ENCODE data around the gene DOCK10. TPM values are rescaled to one million over a fixed set of nuclear protein-coding genes. Genes with fewer than 3 reads are reported as not detected.

Gene DOCK10
- total and polyA plus RNA-seq, 3 donors from 2014 or later = 2.9 to 20.2 (median 11.4) TPM

DNA sequence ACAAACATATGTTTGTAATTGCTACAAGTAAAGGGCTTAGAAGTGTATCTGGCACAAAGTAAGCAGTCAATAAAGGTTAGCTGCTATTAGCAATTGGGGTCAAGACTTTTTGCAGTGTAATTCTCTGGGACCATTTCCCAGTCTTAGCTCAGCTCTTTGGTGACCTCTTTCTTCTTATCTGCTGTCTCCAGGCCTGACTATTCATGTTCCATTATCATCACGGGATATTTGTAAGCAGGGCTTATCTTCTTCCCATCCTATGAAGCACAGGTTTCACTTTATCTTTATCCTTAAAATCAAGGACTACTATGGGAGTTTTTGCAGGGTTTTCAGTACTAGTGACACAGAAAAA is 131.7 kb downstream of the DOCK10 start:
- Histone ChIP-seq H3K36me3 (ENCODE audit: low read depth, missing control alignments) (no peaks in the 10 kb centered on the region), H3K4me1 (peaks cover 7% of the 10 kb centered on the region), H3K4me3 (no peak overlapping the region), H3K9me3 (no peaks in the 10 kb centered on the region), H3K27ac (no peak overlapping the region), H3K27me3 (no peaks in the 10 kb centered on the region)
- DNase-seq = no peak
- intact Hi-C loops (cut with DNase I; ENCODE audit: low total_unique reads) = no loop called here
- 22 to 39% methylated on average over 1 of the region's 1 CpG for WGBS, 2 donors
- TF ChIP-seq CTCF (IDR thresholded peaks at IDR 0.05) = no peak
- no peak for TF ChIP-seq POLR2A (IDR thresholded peaks at IDR 0.05)

- Histone ChIP-seq H3K27ac (no peak overlapping the region), H3K36me3 (ENCODE audit: low read depth, missing control alignments) (no peaks in the 10 kb centered on the region), H3K4me3 (no peak overlapping the region), H3K27me3 (no peaks in the 10 kb centered on the region), H3K4me1 (peaks cover 7% of the 10 kb centered on the region), H3K9me3 (no peaks in the 10 kb centered on the region)
- TF ChIP-seq POLR2A (IDR thresholded peaks at IDR 0.05) (no peak), CTCF (IDR thresholded peaks at IDR 0.05) (no peak)
- WGBS, 2 donors = 22 to 40% methylated on average over 5 of the region's 5 CpGs
- peak; percentile 58 for DNase-seq
- intact Hi-C loops (cut with DNase I; ENCODE audit: low total_unique reads) = no loop called here
These were observed 132.2 kb downstream of the DOCK10 start for GRCh38 chr2:224909885-224910573.

DNA sequence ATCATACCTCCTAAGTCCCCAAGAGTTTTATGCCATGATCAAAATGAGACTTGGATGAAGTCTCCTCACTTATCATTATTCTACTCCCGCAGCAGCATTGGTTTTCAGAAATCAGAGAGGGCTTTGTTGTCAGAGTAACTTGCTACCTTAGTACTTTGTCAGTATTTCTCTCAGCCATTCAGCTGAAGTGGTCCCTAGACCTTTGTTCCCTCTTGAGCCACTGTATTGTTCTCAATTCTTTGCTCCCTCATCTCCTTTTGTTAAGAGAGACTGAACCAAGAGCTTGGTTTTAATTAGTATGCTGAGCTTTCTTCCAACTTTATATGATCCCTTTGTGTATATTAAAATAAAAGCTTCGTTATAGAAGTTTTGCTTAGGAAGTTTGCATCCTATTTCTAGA is 133.4 kb downstream of the DOCK10 start:
- Histone ChIP-seq H3K27ac (no peak overlapping the region), H3K4me3 (no peak overlapping the region), H3K9me3 (no peaks in the 10 kb centered on the region), H3K4me1 (peaks cover 7% of the 10 kb centered on the region), H3K36me3 (ENCODE audit: low read depth, missing control alignments) (no peaks in the 10 kb centered on the region), H3K27me3 (no peaks in the 10 kb centered on the region)
- intact Hi-C loops (cut with DNase I; ENCODE audit: low total_unique reads) = no loop called here
- TF ChIP-seq CTCF (IDR thresholded peaks at IDR 0.05) = no peak
- no peak for TF ChIP-seq POLR2A (IDR thresholded peaks at IDR 0.05)
- WGBS, 2 donors = 68 to 78% methylated on average over 2 of the region's 2 CpGs
- DNase-seq = no peak

DNA sequence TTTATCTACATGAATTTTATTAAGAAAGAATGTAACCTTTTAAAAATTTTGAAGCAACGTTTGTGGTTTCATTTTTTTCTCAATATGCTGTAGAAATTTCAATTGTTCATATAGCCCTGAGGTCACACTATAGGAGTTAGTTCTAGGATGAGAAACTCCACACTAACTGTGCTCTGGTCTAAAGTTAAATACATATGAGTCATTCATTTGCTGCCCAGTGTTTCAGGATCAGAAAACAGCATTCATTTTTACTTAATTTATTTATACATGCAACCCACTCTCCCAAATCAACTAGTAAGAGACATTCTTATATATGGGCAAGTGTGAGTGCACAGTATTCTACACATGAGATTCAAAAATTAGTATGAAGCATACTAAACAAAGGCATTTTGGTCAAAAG is 137.9 kb downstream of the DOCK10 start:
- WGBS, 2 donors = 53 to 60% methylated on average over 1 of the region's 1 CpG
- no peak overlapping the region for H3K27ac ChIP-seq
- intact Hi-C loops (cut with DNase I; ENCODE audit: low total_unique reads) = no loop called here
- H3K36me3 ChIP-seq (ENCODE audit: low read depth, missing control alignments) = no peaks in the 10 kb centered on the region
- TF ChIP-seq POLR2A (IDR thresholded peaks at IDR 0.05) (no peak), CTCF (IDR thresholded peaks at IDR 0.05) (no peak)
- H3K27me3 ChIP-seq = no peaks in the 10 kb centered on the region
- H3K4me3 ChIP-seq = no peak overlapping the region
- H3K4me1 ChIP-seq = no peaks in the 10 kb centered on the region
- DNase-seq = no peak
- H3K9me3 ChIP-seq = no peaks in the 10 kb centered on the region

GRCh38 chr2:224903621-224904020 is 138.6 kb downstream of the DOCK10 start:
- H3K9me3 ChIP-seq = no peaks in the 10 kb centered on the region
- no peak for TF ChIP-seq CTCF (IDR thresholded peaks at IDR 0.05)
- no peak for TF ChIP-seq POLR2A (IDR thresholded peaks at IDR 0.05)
- H3K4me3 ChIP-seq = no peak overlapping the region
- intact Hi-C loops (cut with DNase I; ENCODE audit: low total_unique reads) = no loop called here
- H3K4me1 ChIP-seq = no peaks in the 10 kb centered on the region
- no peak for DNase-seq
- no peak overlapping the region for H3K27ac ChIP-seq
- 84 to 87% methylated on average over 1 of the region's 1 CpG for WGBS, 2 donors
- no peaks in the 10 kb centered on the region for H3K27me3 ChIP-seq
- H3K36me3 ChIP-seq (ENCODE audit: low read depth, missing control alignments) = no peaks in the 10 kb centered on the region

All from testis (tissue), 3 donors.